ENCODE measurements around the gene FSTL4.

DNA sequence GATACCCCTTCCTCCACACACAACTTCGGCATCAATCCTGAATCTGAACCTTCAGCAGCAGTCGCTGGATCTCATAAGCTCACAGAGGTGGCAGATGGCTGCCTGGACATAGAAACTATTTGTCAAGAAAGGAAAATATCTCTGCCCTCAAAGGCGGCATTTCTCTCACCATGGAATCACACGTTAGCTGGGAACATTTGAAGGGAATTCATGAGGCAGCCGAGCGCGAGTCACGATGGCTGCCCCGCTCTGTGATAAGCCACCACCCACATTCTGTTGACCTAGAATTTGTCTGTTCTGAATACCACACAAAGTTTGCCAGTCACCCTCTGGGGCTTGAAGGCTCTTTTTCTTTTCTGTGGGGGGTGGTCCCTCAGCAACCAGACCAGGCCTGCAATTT is 157.9 kb downstream of the FSTL4 start:
- TF ChIP-seq, protein P1, sequence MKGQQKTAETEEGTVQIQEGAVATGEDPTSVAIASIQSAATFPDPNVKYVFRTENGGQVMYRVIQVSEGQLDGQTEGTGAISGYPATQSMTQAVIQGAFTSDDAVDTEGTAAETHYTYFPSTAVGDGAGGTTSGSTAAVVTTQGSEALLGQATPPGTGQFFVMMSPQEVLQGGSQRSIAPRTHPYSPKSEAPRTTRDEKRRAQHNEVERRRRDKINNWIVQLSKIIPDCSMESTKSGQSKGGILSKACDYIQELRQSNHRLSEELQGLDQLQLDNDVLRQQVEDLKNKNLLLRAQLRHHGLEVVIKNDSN (IDR thresholded peaks at IDR 0.05; ENCODE audit: borderline replicate concordance, low read depth), result no peak
- no peak for TF ChIP-seq RAD21 (IDR thresholded peaks at IDR 0.05; ENCODE audit: low read length)
- no peak for TF ChIP-seq GATA2 (CRISPR knock-in tag; IDR thresholded peaks at IDR 0.05)
- TF ChIP-seq, protein P2, sequence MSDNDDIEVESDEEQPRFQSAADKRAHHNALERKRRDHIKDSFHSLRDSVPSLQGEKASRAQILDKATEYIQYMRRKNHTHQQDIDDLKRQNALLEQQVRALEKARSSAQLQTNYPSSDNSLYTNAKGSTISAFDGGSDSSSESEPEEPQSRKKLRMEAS (IDR thresholded peaks at IDR 0.05; ENCODE audit: low read depth), result no peak
- TF ChIP-seq FOXJ3 (CRISPR knock-in tag; IDR thresholded peaks at IDR 0.05), result no peak
- TF ChIP-seq JUND (IDR thresholded peaks at IDR 0.05), result no peak

Measured in SK-N-SH (cell line).